Loucy (cell line): Measurements from ENCODE around the gene C9orf72.

Experiments
- H2AFZ ChIP-seq: fragments of 200-600 bp; sonication (generic); 2 replicates; pipeline ENCODE4 v1.6.0; 2016; ENCODE audit warnings: antibody characterized with exemption, mild to moderate bottlenecking, low read length, moderate library complexity
- H3F3A ChIP-seq: fragments of 200-600 bp; 2 replicates; pipeline ENCODE4 v1.6.0; 2016; ENCODE audit warnings: antibody characterized with exemption, low read depth, mild to moderate bottlenecking
- H3K27me3 ChIP-seq: fragments of 200-600 bp; sonication (generic); 2 replicates; pipeline ENCODE4 v1.6.1; 2014; ENCODE audit warnings: low read length, mild to moderate bottlenecking; ENCODE audit not compliant: insufficient read depth, poor library complexity, severe bottlenecking
- H3K36me3 ChIP-seq: fragments of 200-600 bp; sonication (generic); 2 replicates; pipeline ENCODE4 v1.6.1; 2016; ENCODE audit warnings: low read length; ENCODE audit not compliant: insufficient read depth
- H3K4me1 ChIP-seq: fragments of 200-600 bp; sonication (generic); 2 replicates; pipeline ENCODE4 v1.5.1; 2014; ENCODE audit warnings: low read length, mild to moderate bottlenecking; ENCODE audit not compliant: insufficient read depth, poor library complexity, severe bottlenecking
- H3K4me2 ChIP-seq: fragments of 200-600 bp; sonication (generic); 2 replicates; pipeline ENCODE4 v1.6.0; 2014; ENCODE audit warnings: antibody characterized with exemption, low read length, low read depth, mild to moderate bottlenecking; ENCODE audit not compliant: poor library complexity, severe bottlenecking
- H3K4me3 ChIP-seq: fragments of 200-600 bp; sonication (generic); 2 replicates; pipeline ENCODE4 v1.5.1; 2014; ENCODE audit warnings: low read length, mild to moderate bottlenecking, mixed read lengths; ENCODE audit not compliant: poor library complexity, severe bottlenecking
- H3K79me2 ChIP-seq: fragments of 200-600 bp; sonication (generic); 2 replicates; pipeline ENCODE4 v1.6.1; 2014; ENCODE audit warnings: low read length; ENCODE audit not compliant: insufficient read depth
- H3K9ac ChIP-seq: fragments of 200-600 bp; sonication (generic); 2 replicates; pipeline ENCODE4 v1.6.0; 2014; ENCODE audit warnings: mild to moderate bottlenecking, low read depth, low read length, moderate library complexity; ENCODE audit not compliant: poor library complexity, severe bottlenecking
- H3K9me2 ChIP-seq: fragments of 200-600 bp; sonication (generic); replicated peaks from 2 replicates; pipeline ENCODE4 v1.6.1; 2016; ENCODE audit warnings: low read depth, low read length, mixed read lengths
- H3K9me3 ChIP-seq: fragments of 200-600 bp; sonication (generic); 2 replicates; pipeline ENCODE4 v1.6.1; 2014; ENCODE audit warnings: mild to moderate bottlenecking, antibody characterized with exemption, low read length, low read depth; ENCODE audit not compliant: insufficient read depth
- H4K20me1 ChIP-seq: fragments of 200-600 bp; sonication (generic); 2 replicates; pipeline ENCODE4 v1.6.0; 2014; ENCODE audit warnings: antibody characterized with exemption, low read length, mild to moderate bottlenecking; ENCODE audit not compliant: insufficient read depth, poor library complexity, severe bottlenecking
- CTCF ChIP-seq: fragments of 200-600 bp; sonication (generic); conservative IDR thresholded peaks from 2 replicates; pipeline ENCODE4 v1.5.1; 2014; ENCODE audit warnings: mild to moderate bottlenecking, antibody characterized with exemption, low read length
- EZH2phosphoT487 ChIP-seq: fragments of 200-600 bp; IDR thresholded peaks from 2 replicates; pipeline ENCODE4 v1.6.1; 2018; ENCODE audit warnings: antibody characterized with exemption, mild to moderate bottlenecking, moderate library complexity, borderline replicate concordance

Gene C9orf72

GRCh38 chr9:27595733-27596132, 22.5 kb upstream of the C9orf72 start:
- H3K9ac ChIP-seq, result no peak overlapping the region
- H3K79me2 ChIP-seq, result no peaks in the 10 kb centered on the region
- no peaks in the 10 kb centered on the region for H3K9me3 ChIP-seq
- no peaks in the 10 kb centered on the region for H3K27me3 ChIP-seq
- TF ChIP-seq CTCF (no peak), EZH2phosphoT487 (no peak)
- no peak overlapping the region for H2AFZ ChIP-seq
- no peaks in the 10 kb centered on the region for H3K36me3 ChIP-seq
- no peaks in the 10 kb centered on the region for H3K4me1 ChIP-seq
- H3K9me2 ChIP-seq, result no peaks in the 10 kb centered on the region
- no peak overlapping the region for H3K4me3 ChIP-seq
- no peak overlapping the region for H3K4me2 ChIP-seq
- H3F3A ChIP-seq, result no peaks in the 10 kb centered on the region
- H4K20me1 ChIP-seq, result no peaks in the 10 kb centered on the region

GRCh38 chr9:27591672-27592071, 18.4 kb upstream of the C9orf72 start:
- H3K9me3 ChIP-seq, result no peaks in the 10 kb centered on the region
- no peaks in the 10 kb centered on the region for H3F3A ChIP-seq
- H3K27me3 ChIP-seq, result no peaks in the 10 kb centered on the region
- no peaks in the 10 kb centered on the region for H3K36me3 ChIP-seq
- no peaks in the 10 kb centered on the region for H3K9me2 ChIP-seq
- H3K4me2 ChIP-seq, result no peak overlapping the region
- H2AFZ ChIP-seq, result no peak overlapping the region
- H4K20me1 ChIP-seq, result no peaks in the 10 kb centered on the region
- H3K4me1 ChIP-seq, result no peaks in the 10 kb centered on the region
- no peaks in the 10 kb centered on the region for H3K79me2 ChIP-seq
- no peak overlapping the region for H3K9ac ChIP-seq
- no peak overlapping the region for H3K4me3 ChIP-seq
- no peak for TF ChIP-seq EZH2phosphoT487
- no peak for TF ChIP-seq CTCF

DNA sequence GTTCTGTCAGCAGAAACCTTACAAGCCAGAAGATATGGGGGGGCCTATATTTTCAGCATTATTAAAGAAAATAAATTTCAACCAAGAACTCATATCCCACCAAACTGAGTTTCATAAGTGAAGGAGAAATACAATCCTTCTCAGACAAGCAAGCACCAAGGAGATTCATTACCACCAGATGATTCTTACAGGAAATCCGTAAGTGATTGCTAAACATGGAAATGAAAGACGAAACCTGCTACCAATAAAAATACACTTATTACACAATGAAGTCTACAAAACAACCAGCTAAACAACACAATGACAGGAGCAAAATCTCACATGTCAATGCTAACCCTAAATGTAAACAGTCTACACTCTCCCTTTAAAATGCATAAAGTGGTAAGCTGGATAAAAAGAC, 17.8 kb upstream of the C9orf72 start:
- no peaks in the 10 kb centered on the region for H4K20me1 ChIP-seq
- TF ChIP-seq EZH2phosphoT487, result no peak
- H3K4me2 ChIP-seq, result no peak overlapping the region

GRCh38 chr9:27590651-27591050, 17.4 kb upstream of the C9orf72 start:
- Histone ChIP-seq H3K4me2 (no peak overlapping the region), H3K36me3 (no peaks in the 10 kb centered on the region), H3K4me1 (no peaks in the 10 kb centered on the region), H4K20me1 (no peaks in the 10 kb centered on the region), H2AFZ (no peak overlapping the region), H3K9ac (no peak overlapping the region), H3K79me2 (no peaks in the 10 kb centered on the region), H3K4me3 (no peak overlapping the region), H3K27me3 (no peaks in the 10 kb centered on the region), H3K9me2 (no peaks in the 10 kb centered on the region), H3F3A (no peaks in the 10 kb centered on the region), H3K9me3 (no peaks in the 10 kb centered on the region)
- TF ChIP-seq CTCF, result no peak
- no peak for TF ChIP-seq EZH2phosphoT487

More for the DNA sequence above, 17.8 kb upstream of the C9orf72 start:
- Histone ChIP-seq H3K4me1 (no peaks in the 10 kb centered on the region), H3K27me3 (no peaks in the 10 kb centered on the region), H3K9me3 (no peaks in the 10 kb centered on the region), H2AFZ (no peak overlapping the region), H3K9me2 (no peaks in the 10 kb centered on the region), H3K36me3 (no peaks in the 10 kb centered on the region), H3K9ac (no peak overlapping the region), H3K4me3 (no peak overlapping the region), H3K79me2 (no peaks in the 10 kb centered on the region), H3F3A (no peaks in the 10 kb centered on the region)
